HG03521 (cell line): Measurements from ENCODE around the gene LDLRAD4.

Experiments
- ATAC-seq: cut with Tn5 transposase; IDR thresholded peaks from one replicate; pipeline ENCODE4 v1.9.1; 2021; ENCODE audit warnings: mild to moderate bottlenecking, moderate library complexity; ENCODE audit not compliant: unreplicated experiment

Gene LDLRAD4

DNA sequence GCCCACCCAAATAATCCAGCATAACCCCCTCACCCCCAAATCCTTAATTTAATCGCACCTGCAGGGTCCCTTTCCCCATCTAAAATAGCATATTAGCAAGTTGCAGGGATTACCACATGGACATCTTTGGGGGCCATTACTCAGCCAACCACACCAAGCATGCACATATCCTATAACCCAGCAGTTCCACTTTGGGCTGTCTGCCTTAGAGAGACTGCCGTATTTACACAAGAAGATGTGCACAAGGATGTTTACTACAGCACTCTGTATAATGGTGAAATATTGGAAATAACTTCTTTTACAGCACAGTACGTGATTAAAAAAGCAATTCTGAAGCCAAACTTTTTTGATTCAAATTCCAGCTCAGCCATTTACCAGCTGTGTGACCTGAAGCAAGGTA, 17.3 kb upstream of the LDLRAD4 start:
- no peak for ATAC-seq

- ATAC-seq, result no peak
Observed at GRCh38 chr18:13202571-13202970, 16.0 kb upstream of the LDLRAD4 start.

GRCh38 chr18:13206301-13206700, 12.3 kb upstream of the LDLRAD4 start:
- ATAC-seq, result no peak

GRCh38 chr18:13207294-13207693, 11.3 kb upstream of the LDLRAD4 start:
- ATAC-seq, result no peak

DNA sequence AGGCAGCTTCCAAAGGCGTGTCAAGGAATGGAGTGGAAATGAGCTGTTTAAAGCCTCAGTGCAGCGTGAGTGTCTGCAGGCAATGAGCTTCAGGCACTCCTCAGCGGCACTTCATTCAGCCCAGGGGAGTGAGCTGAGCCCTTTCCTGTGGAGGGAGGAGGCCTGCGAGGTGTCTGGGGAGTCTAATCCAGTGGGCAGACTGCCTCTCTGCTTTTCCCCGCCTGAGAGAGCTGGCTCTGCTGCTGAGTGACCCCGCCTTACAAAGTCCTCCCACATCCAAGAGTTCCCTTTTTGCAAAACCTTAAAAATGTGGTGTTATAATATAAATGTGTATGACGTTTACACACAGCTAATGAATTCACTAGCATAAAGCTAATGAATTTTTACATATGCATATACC, 7.0 kb upstream of the LDLRAD4 start:
- no peak for ATAC-seq

DNA sequence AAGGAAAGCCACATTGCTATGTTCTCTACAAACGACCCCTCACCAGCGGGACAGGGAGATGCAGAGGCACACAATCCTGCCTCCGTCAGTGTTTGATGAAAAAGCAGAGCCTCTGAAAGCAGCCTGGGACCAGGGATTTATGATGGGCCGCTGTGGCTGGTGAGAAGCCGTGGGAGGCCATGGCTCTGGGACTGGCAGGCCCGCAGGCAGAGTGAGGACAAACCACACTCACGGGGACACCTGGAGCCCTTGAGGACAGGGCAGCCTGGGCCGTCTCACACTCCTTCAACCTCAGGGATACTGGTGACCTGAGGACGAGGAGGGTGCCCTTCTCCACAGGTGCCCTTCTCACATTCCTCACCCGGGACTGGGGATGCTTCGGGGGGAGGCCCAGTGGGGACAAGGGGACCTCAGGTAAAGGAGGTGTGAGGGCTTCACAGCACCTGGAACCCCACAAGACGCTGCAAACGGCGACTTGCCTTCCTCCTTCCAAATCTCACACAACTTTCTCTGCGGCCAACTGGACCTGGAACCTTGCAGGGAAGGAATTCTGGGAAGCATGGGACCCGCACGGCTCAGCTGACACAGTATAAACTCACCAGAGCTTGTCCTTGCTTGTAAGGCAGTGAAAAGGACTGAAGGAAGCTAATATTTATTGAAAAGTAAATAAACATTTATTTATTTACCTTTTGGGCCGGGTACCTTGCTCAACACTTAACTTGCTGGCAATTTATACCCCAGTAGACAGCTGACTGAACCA, 5.3 kb upstream of the LDLRAD4 start:
- ATAC-seq, result no peak

GRCh38 chr18:13214609-13215008, 4.0 kb upstream of the LDLRAD4 start:
- no peak for ATAC-seq

- ATAC-seq, result no peak
Observed at GRCh38 chr18:13216092-13216582, 2.4 kb upstream of the LDLRAD4 start.

GRCh38 chr18:13216711-13217465, 1.7 kb upstream of the LDLRAD4 start:
- no peak for ATAC-seq

DNA sequence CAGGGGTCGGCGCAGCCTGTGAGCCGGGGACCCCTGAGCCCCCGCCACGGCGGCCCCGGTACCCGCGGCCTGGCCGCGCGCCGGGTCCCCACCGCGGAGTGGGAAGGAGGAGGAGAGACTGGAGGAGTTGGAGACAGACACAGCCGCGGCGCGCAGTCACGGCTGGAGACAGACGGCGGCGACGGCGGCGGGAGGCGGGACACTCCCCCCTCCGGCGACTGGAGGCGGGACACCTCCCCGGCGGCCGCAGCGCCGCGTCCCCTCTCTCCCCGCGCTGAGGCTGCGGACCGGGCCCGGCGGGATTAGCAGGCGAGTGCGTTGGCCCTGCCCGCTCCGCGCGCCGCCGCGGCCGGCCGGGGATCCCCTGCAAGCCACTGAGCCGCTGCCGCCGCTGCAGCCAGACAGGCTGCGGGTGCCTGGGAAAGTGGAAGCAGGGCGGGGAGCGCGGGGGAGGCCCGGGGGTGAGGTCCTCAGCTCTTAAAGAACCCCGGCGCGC, 1.0 kb upstream of the LDLRAD4 start:
- ATAC-seq, result no peak

DNA sequence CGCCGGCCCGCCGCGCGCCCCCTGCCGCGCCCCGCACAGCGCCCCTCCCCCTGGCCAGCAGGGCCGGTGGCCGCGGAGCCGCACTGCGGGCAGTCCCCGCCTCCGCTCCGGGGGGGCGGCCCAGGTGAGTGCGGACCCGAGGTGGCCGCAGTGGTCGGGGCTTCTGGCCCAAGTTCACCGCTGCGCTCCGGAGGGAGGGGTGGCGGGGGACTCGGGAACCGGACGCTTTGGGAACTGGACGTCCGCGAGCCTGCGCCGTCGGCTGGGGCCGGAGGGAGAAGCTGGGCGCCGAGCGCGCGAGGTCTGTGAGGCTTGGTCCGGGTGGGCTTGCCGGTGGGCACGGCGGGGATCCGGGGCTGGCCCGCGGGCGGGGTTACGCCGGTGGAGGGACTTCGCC, 591 bp upstream of the LDLRAD4 start:
- ATAC-seq, result no peak

GRCh38 chr18:13218997-13219396, 437 bp downstream of the LDLRAD4 start:
- no peak for ATAC-seq

GRCh38 chr18:13219593-13220159, 1.1 kb downstream of the LDLRAD4 start:
- ATAC-seq, result no peak

- ATAC-seq, result no peak
Observed at GRCh38 chr18:13220361-13220991, 1.9 kb downstream of the LDLRAD4 start.

DNA sequence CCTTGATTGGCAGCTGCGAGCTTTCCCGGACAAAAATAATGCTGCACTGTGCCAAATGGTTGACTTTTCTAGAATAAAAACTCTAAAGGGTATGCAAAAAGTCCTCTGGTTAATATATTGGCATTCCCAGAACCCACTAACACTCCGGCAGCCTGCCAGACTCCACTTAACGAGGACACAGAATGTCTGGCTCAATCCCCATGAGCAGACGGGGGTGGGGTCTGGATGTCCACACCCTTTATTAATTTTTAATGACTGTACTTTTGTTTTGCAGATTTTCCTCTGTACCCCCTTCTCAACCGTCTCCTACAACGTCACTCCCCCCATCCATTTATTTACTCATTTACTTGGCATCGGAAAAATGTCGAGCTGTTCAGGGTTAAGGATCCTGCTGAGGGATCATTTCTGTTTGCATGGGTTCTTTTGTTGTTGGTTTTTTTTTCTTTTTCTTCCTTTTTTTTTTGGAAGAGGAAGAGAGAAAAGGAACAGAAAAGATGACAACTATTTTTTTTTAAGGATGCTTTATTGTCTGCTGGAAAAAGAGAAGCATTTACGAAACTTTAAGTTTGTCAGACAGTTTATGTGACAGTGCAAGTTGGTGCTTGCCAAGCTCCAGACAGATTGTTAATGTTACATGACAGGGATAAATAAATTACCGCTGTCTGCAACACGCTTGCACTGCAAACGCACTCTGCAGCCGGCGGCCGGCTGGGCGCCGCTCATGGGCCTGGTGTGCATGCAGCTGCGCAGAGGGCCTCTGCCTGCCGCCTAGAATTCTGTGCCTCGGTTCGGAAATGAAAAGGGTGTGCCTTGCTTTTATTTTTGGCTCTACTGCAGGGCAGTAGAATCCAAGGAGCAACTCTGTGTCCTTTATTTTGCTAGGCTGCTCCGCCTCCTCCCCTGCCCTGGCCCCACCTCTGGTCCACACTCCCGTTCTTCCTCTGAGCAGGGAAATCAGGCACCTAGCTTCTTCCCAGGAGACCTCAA, 3.6 kb downstream of the LDLRAD4 start:
- ATAC-seq, result no peak

- ATAC-seq, result no peak
Observed at GRCh38 chr18:13222856-13223281, 4.3 kb downstream of the LDLRAD4 start.

GRCh38 chr18:13223311-13224143, 5.0 kb downstream of the LDLRAD4 start:
- no peak for ATAC-seq

- no peak for ATAC-seq
Observed at GRCh38 chr18:13225261-13225660, 6.7 kb downstream of the LDLRAD4 start.

- no peak for ATAC-seq
Observed at GRCh38 chr18:13226533-13227144, 8.1 kb downstream of the LDLRAD4 start.
